Fibroblast of skin of abdomen (primary cell): Measurements from ENCODE around the gene MYO3B.
"Not testable (repeated sequence)": the region's sequence is repeated elsewhere in the genome, so short reads cannot be mapped to it uniquely, and the experiment has no call there.

Source experiments
- DNase-seq: peaks from one replicate; pipeline ENCODE4 v3.0.0-alpha.2; 2013

MYO3B gene

DNA sequence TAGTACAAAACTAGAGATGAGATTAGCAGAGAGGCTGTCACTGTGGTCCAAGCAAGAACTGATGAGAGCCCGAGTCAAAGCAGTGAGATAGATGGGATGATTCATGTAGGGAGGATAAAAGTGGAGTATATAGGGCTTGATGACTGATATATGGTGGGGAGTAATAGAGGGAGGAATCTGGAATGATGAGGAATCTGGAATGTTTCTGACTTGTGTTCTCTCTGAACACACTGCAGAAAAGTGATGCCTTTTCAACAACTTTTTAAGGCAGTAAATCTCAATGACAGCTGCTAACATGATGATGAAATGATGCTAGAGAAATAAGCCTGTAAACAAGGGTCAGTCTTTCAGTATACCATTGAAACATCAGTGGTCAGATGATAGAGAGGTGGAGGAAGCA, 393.7 kb downstream of the MYO3B start:
- peak; percentile 81 for DNase-seq

GRCh38 chr2:170573671-170574070, 395.7 kb downstream of the MYO3B start:
- no peak for DNase-seq

- no peak for DNase-seq
Observed at GRCh38 chr2:170576296-170576695, 398.3 kb downstream of the MYO3B start.

DNA sequence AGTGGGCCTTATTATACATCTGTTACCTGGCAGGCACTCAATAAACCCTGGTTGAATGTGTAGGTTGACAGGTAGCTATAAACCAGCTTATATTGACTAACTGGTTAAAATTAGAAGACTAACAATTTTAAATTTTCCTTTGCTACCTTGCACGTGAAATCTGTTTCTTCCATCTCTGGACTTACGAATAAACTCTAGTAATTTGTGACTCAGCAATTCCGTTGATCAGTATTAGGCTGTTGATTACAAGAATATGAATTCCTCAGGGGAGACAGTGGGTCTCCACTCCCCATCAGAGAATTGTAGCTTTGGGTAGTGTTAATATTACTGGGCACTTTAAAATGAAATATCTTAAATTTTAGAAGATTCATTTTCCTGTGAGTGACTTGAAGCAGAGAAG, 399.4 kb downstream of the MYO3B start:
- DNase-seq, result no peak

GRCh38 chr2:170578606-170579005, 400.7 kb downstream of the MYO3B start:
- DNase-seq, result no peak

DNA sequence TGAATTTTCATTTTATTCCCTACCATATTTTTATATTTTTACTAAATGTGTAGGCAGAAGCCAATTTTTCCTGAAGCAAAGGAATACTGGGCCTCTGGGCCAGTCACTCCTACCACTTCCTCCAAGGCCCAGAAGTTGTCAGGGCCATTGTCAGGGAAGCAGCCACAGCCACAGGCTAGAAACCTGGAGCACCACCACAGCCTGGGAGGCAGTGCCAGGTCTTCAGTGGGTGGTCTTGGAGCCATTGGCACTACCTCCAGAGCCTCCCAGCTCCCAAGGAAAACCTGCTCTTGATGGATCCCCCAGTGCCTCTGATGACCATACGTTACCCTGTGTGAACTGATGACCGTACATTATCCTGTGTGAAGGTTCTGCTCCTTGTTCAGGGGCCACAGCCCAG, 401.6 kb downstream of the MYO3B start:
- DNase-seq, result no peak

DNA sequence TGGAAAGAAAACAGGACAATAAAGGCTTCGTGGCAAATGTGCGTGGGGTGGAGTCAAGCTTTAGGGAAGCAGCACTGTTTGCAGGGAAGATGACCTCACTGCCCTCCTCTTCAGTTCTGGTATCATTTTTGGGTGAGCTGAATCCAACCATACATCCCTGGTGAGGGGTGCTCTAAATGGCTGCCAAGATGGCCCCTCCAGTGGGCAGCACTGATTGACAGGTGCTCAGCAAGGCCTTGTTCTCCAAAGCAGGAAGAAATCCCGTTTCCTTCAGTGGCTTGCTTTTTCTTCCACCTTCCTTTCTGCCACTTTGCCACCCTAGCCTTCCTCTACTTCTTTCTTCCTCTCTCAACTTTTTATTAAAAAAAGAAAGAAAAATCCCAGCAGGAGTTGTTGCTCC, 404.4 kb downstream of the MYO3B start:
- DNase-seq, result no peak

- DNase-seq, result no peak
Observed at GRCh38 chr2:170582751-170583463, 405.0 kb downstream of the MYO3B start.

DNA sequence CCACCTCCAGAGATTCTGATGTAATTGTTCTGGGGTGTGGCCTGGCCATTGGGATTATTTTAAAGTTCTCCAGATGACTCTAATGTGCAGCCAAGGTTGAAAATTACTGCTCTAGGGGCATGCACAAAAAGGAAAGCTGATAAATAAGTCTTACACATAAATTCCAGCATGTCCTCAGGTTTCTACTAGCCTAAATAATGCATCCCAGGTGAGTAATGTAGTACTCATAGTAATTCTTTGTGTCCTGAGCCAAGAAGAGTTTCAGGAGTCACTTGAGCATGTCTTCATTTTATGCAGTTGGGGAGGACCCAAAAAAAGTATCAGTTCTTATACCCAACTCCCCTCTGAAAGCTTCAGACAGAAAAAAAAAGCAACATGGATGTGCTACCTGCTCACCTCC, 407.1 kb downstream of the MYO3B start:
- no peak for DNase-seq

- DNase-seq, result no peak
Observed at GRCh38 chr2:170586571-170587095, 408.7 kb downstream of the MYO3B start.

GRCh38 chr2:170587117-170587516, 409.2 kb downstream of the MYO3B start:
- DNase-seq, result no peak

DNA sequence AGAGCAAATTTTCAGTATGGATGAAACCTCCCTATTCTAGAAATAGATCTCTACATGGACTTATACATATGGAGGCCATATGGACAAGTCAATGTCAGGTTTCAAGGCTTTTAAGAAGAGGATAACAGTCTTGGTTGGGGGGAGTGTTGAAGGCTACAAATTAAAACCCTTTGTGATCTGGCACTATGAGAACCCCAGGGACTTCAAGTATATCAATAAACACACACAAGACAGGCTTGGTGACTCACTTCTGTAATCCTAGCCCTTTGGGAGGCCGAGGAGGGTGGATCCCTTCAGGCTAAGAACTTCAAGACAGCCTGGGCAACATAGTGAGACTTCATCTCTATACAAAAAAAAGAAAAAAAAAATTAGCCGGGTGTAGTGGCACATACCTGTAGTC, 410.0 kb downstream of the MYO3B start:
- peak; percentile 85 for DNase-seq

GRCh38 chr2:170588729-170589128, 410.8 kb downstream of the MYO3B start:
- no peak for DNase-seq

DNA sequence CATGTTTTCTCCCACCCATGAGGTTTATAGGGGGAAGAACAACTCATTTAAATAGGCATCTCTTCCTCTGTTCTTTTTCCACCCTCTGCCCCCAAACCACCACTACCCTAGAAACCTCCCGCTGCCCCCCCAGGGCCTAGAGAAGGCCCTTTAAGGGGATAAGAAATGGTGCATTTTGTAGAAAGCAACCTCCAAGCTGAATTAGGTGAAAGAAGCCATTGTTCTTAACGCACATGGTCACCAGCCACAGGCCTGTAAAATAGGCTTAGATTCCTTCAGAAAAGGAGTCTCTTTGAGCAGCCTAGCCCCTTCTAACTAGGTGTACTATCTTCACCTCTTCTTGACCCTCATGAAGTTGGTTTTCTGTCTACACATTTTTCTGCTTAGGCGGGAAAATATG, 418.6 kb downstream of the MYO3B start:
- no peak for DNase-seq

- peak; percentile 64 for DNase-seq
Observed at GRCh38 chr2:170598067-170598395, 420.1 kb downstream of the MYO3B start.

GRCh38 chr2:170601489-170601888, 423.5 kb downstream of the MYO3B start:
- no peak for DNase-seq

- no peak for DNase-seq
Observed at GRCh38 chr2:170605862-170606261, 427.9 kb downstream of the MYO3B start.

GRCh38 chr2:170607171-170607570, 429.2 kb downstream of the MYO3B start:
- DNase-seq, result no peak

- DNase-seq, result no peak
Observed at GRCh38 chr2:170610615-170611014, 432.7 kb downstream of the MYO3B start.

DNA sequence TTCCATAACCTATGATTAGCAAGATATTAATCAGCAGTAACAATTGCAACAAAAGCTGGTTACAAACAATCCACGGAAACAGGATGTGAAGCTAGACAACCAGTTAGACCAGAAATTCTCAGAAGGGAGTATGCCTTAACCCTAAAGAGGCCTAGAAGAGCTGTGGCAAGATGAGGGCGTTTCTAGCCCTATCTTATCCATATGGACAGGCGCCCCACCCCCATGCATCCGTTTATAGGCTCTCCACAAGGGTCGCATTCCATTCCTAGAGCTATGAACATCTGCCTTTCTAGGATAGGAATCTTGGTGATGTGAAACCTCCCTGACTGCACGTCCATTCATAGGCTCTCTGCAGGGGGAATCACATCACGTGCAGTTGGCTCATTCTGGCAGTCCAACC, 441.0 kb downstream of the MYO3B start:
- DNase-seq, result not testable (repeated sequence)

DNA sequence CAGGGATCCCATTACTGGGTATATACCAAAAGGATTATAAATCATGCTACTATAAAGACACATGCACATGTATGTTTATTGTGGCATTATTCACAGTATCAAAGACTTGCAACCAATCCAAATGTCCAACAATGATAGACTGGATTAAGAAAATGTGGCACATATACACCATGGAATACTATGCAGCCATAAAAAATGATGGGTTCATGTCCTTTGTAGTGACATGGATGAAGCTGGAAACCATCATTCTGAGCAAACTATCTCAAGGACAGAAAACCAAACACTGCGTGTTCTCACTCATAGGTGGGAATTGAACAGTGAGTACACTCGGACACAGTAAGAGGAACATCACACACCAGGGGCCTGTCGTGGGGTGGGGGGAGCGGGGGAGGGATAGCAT, 457.1 kb downstream of the MYO3B start:
- DNase-seq, result not testable (repeated sequence)

- DNase-seq, result no peak
Observed at GRCh38 chr2:170639635-170640034, 461.7 kb downstream of the MYO3B start.

DNA sequence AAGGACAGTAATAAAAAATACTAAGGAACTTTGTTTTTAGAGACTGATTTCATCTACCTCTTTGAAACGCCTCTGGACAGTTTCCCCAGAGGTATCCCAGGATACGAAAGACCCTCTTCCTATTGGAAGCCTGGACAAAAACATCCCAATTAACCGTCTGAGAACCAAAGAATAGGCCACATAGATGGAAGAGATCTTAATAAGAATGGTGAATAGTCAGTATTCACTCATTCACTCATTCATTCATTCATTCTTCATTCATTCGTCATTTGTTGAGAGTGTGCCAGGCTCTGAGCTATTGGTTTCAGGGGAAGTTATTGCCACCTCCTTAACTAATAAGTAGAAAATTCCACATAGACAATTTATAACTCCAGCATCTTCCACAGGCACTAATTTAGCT, 464.0 kb downstream of the MYO3B start:
- no peak for DNase-seq

GRCh38 chr2:170643346-170643745, 465.4 kb downstream of the MYO3B start:
- DNase-seq, result no peak
